ENCODE measurements around the gene FRMD4A. TPM values are rescaled to one million over a fixed set of nuclear protein-coding genes. Genes with fewer than 3 reads are reported as not detected.
"Not testable (repeated sequence)": the region's sequence is repeated elsewhere in the genome, so short reads cannot be mapped to it uniquely, and the experiment has no call there.

The FRMD4A gene
- total RNA-seq, 4 donors from 2014 or later: 5.6 to 34.1 (median 19.4) TPM

DNA sequence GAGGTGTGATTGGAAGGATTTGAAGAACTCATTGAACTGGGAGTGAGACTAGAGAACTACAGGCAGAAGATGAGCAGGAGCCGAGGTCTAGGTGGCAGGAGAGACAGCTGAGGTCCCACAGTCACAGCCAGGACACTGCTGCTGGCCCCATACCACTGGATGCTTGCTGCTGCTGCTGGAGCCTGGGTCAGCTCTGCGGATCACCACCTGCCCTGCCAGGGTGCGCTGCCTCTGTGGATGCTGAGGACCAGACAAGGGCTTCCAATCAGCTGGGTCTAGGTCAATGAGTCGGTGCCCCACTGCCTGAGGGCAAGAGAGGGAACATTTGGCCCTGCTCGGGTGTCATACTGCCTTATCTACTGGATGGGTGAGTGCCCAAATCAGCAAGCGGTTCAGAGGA lies 94.4 kb downstream of the FRMD4A start:
- Histone ChIP-seq H3K4me1 (no peaks in the 10 kb centered on the region), H3K27me3 (no peaks in the 10 kb centered on the region), H3K9me3 (no peaks in the 10 kb centered on the region), H3K36me3 (no peaks in the 10 kb centered on the region), H3K27ac (no peak overlapping the region), H3K4me3 (no peak overlapping the region)
- intact Hi-C loops (cut with DNase I; ENCODE audit: low total_unique reads): no loop called here
- no peak for DNase-seq
- no peak for TF ChIP-seq POLR2A (IDR thresholded peaks at IDR 0.05)
- TF ChIP-seq, protein P1, sequence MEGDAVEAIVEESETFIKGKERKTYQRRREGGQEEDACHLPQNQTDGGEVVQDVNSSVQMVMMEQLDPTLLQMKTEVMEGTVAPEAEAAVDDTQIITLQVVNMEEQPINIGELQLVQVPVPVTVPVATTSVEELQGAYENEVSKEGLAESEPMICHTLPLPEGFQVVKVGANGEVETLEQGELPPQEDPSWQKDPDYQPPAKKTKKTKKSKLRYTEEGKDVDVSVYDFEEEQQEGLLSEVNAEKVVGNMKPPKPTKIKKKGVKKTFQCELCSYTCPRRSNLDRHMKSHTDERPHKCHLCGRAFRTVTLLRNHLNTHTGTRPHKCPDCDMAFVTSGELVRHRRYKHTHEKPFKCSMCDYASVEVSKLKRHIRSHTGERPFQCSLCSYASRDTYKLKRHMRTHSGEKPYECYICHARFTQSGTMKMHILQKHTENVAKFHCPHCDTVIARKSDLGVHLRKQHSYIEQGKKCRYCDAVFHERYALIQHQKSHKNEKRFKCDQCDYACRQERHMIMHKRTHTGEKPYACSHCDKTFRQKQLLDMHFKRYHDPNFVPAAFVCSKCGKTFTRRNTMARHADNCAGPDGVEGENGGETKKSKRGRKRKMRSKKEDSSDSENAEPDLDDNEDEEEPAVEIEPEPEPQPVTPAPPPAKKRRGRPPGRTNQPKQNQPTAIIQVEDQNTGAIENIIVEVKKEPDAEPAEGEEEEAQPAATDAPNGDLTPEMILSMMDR (IDR thresholded peaks at IDR 0.05): no peak

DNA sequence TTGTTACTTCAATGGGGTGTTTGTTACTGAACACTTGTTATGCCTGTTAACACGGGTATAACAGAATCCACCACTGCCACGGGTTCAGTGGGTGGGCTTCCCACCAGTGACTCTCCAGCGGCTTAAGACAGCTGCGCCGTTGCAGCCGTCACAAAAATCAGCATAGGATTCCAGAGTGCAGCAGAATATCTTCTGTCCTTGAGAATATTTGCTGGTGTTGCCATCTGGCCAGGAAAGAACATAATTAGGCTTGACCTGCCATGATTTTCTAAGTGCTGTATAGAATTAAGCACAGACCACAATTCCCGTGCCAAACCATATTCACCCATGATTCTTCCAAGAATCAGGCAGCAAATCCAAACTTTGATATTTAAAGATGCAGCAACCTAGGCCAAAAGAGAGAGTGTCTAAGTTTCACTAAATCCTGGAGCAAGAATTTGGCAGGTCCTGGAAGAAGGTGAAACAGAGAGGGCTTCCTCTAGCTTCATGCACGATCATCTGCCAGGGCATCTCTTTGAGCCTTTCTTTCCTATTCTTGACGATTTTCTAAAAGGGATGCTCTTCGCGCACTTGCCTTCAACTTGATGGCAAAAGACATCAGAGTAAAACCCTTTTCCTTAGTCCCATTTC lies 95.0 kb downstream of the FRMD4A start:
- DNase-seq: no peak
- no peaks in the 10 kb centered on the region for H3K27me3 ChIP-seq
- no peaks in the 10 kb centered on the region for H3K36me3 ChIP-seq
- no peak for TF ChIP-seq POLR2A (IDR thresholded peaks at IDR 0.05)
- TF ChIP-seq, protein P1 (IDR thresholded peaks at IDR 0.05): no peak
- no peaks in the 10 kb centered on the region for H3K4me1 ChIP-seq
- H3K27ac ChIP-seq: no peak overlapping the region
- H3K4me3 ChIP-seq: no peak overlapping the region
- no peaks in the 10 kb centered on the region for H3K9me3 ChIP-seq
- intact Hi-C loops (cut with DNase I; ENCODE audit: low total_unique reads): no loop called here

DNA sequence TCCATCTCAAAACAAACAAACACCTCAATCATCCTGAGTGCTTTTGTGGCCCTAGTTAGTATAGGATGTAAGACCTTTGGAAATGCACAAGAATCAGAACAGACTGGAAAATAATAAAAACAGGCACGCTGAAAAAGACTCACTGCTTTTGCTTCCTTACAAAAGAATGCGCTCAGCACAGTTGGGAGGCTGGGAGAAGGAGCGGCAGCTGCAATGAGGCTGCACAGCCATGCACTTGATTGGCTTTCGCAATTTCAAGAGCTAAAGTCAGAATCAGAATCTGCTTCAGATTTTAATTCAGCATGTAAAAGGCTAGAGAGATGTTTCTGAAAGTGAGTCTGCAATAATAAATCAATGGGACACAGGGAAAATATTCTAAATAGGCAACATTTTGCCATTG lies 97.2 kb downstream of the FRMD4A start:
- Histone ChIP-seq H3K4me3 (no peak overlapping the region), H3K27me3 (no peaks in the 10 kb centered on the region), H3K4me1 (no peaks in the 10 kb centered on the region), H3K36me3 (no peaks in the 10 kb centered on the region), H3K9me3 (no peaks in the 10 kb centered on the region), H3K27ac (no peak overlapping the region)
- intact Hi-C loops (cut with DNase I; ENCODE audit: low total_unique reads): no loop called here
- no peak for DNase-seq
- TF ChIP-seq POLR2A (IDR thresholded peaks at IDR 0.05): no peak
- TF ChIP-seq, protein P1 (IDR thresholded peaks at IDR 0.05): no peak

DNA sequence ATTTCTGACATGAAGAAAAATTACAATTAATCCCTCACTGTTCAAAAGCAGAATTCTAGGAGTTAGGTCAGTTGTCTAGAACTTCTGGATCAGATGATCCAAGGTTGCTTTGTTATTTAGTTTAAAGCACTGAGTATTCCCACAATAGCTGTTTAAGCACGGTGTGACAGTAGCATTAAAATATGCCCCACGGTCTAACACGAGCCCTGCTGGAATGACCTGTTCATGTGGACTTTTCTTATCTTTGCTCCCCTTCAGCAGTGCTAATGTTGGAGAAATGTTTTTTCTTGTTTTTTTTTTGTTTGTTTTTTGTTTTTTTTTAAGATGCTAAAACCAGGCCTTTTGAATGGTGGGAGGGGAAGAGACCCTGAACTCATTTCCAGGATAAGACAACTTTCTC lies 101.9 kb downstream of the FRMD4A start:
- intact Hi-C loops (cut with DNase I; ENCODE audit: low total_unique reads); H3K9me3 ChIP-seq; H3K27ac ChIP-seq; H3K4me1 ChIP-seq; DNase-seq; H3K27me3 ChIP-seq; H3K36me3 ChIP-seq; H3K4me3 ChIP-seq: not testable (repeated sequence)

DNA sequence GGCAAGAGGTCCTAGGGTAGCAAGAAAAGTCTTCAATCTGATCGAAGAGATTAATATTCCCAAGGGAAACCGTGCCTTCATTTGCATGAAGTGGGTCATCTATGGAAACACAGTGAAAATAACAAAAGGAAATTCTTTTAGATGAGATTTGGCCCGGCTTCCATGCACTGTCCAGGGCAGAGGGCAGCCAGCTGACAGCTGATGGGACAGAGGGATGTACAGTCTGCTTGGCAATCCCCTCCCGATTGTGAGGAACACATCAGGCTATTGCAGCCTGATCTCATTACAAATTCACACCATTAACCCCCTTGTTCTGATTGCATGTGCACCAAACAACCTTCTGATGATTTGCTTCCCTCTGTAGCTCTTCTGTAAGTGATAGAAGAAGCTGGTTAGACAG lies 105.3 kb downstream of the FRMD4A start:
- DNase-seq: no peak
- no peak overlapping the region for H3K27ac ChIP-seq
- H3K9me3 ChIP-seq: no peaks in the 10 kb centered on the region
- intact Hi-C loops (cut with DNase I; ENCODE audit: low total_unique reads): no loop called here
- H3K27me3 ChIP-seq: no peaks in the 10 kb centered on the region
- H3K4me3 ChIP-seq: no peak overlapping the region
- H3K4me1 ChIP-seq: no peaks in the 10 kb centered on the region
- no peak for TF ChIP-seq POLR2A (IDR thresholded peaks at IDR 0.05)
- TF ChIP-seq, protein P1 (IDR thresholded peaks at IDR 0.05): no peak
- H3K36me3 ChIP-seq: no peaks in the 10 kb centered on the region

DNA sequence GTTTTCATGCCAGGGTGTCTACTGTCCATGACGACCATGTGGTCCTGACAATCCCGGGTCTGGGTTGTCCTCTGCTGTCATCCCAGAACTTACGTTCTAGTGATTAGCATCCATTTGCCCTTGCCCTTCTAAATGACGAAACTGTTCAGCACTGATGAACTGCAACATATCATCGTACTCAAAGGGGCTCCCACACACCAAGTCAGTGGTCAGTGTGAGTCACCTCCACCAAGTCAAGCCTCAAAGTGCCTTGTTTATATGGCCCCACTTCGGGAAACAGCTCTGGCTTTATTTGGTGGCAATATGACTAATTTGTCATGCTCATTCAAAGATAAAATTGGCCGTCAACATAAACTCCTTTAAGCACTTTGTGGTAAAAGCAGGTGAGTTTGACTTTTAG lies 110.7 kb downstream of the FRMD4A start:
- intact Hi-C loops (cut with DNase I; ENCODE audit: low total_unique reads): no loop called here
- no peak for TF ChIP-seq POLR2A (IDR thresholded peaks at IDR 0.05)
- TF ChIP-seq, protein P1 (IDR thresholded peaks at IDR 0.05): no peak

More for the DNA sequence above, 110.7 kb downstream of the FRMD4A start:
- H3K36me3 ChIP-seq: no peaks in the 10 kb centered on the region
- H3K27ac ChIP-seq: no peak overlapping the region
- H3K4me1 ChIP-seq: no peaks in the 10 kb centered on the region
- H3K9me3 ChIP-seq: no peaks in the 10 kb centered on the region
- no peak for DNase-seq
- H3K27me3 ChIP-seq: no peaks in the 10 kb centered on the region
- no peak overlapping the region for H3K4me3 ChIP-seq

All from uterus (tissue), 4 donors.